ENCODE data around the gene NR3C1. TPM values are rescaled to one million over a fixed set of nuclear protein-coding genes. Genes with fewer than 3 reads are reported as not detected.

NR3C1 gene
- total RNA-seq, 2 donors from 2014 or later, result 9.5 to 20.5 TPM

- DNase-seq, result no peak
- H3K36me3 ChIP-seq (ENCODE audit: control insufficient read depth, insufficient read depth, low read length), result no peaks in the 10 kb centered on the region
- no peaks in the 10 kb centered on the region for H3K27me3 ChIP-seq (ENCODE audit: control insufficient read depth, insufficient read depth, low read length, poor library complexity, severe bottlenecking)
- no peaks in the 10 kb centered on the region for H3K9me3 ChIP-seq (ENCODE audit: control insufficient read depth, low read length)
- no peaks in the 10 kb centered on the region for H3K9me3 Mint-ChIP-seq
- TF ChIP-seq CTCF (conservative IDR thresholded peaks at IDR 0.05), result no peak
- H3K27ac Mint-ChIP-seq, result no peak overlapping the region
- WGBS, 2 experiments (ENCODE audit: insufficient coverage in 1 of 2, insufficient read length in 1 of 2), result 93% methylated on average over 1 of the region's 1 CpG; no CpG with 5 or more reads in 1 of the 2 experiments
- H3K9ac ChIP-seq (ENCODE audit: extremely low read depth, low read length, poor library complexity, severe bottlenecking), result no peak overlapping the region
- no peak overlapping the region for H3K27ac ChIP-seq (ENCODE audit: low read depth, low read length)
- no peak overlapping the region for H3K4me3 ChIP-seq (ENCODE audit: low read length)
- no peaks in the 10 kb centered on the region for H3K4me1 ChIP-seq (ENCODE audit: control insufficient read depth, insufficient read depth, low read length)
- no peaks in the 10 kb centered on the region for H3K36me3 Mint-ChIP-seq (ENCODE audit: low read depth)
- no peak overlapping the region for H3K4me3 Mint-ChIP-seq
- no peaks in the 10 kb centered on the region for H3K4me1 Mint-ChIP-seq
- no peaks in the 10 kb centered on the region for H3K27me3 Mint-ChIP-seq (ENCODE audit: insufficient read depth)
Observed at GRCh38 chr5:143428155-143428554, 24.7 kb upstream of the NR3C1 start.

- Mint-ChIP-seq H3K36me3 (ENCODE audit: low read depth) (no peaks in the 10 kb centered on the region), H3K27ac (no peak overlapping the region), H3K27me3 (ENCODE audit: insufficient read depth) (no peaks in the 10 kb centered on the region), H3K9me3 (no peaks in the 10 kb centered on the region), H3K4me1 (no peaks in the 10 kb centered on the region), H3K4me3 (no peak overlapping the region)
- Histone ChIP-seq H3K4me1 (ENCODE audit: control insufficient read depth, insufficient read depth, low read length) (no peaks in the 10 kb centered on the region), H3K27me3 (ENCODE audit: control insufficient read depth, insufficient read depth, low read length, poor library complexity, severe bottlenecking) (no peaks in the 10 kb centered on the region), H3K9ac (ENCODE audit: extremely low read depth, low read length, poor library complexity, severe bottlenecking) (no peak overlapping the region), H3K36me3 (ENCODE audit: control insufficient read depth, insufficient read depth, low read length) (no peaks in the 10 kb centered on the region), H3K4me3 (ENCODE audit: low read length) (no peak overlapping the region), H3K27ac (ENCODE audit: low read depth, low read length) (no peak overlapping the region), H3K9me3 (ENCODE audit: control insufficient read depth, low read length) (no peaks in the 10 kb centered on the region)
- no peak for DNase-seq
- TF ChIP-seq CTCF (conservative IDR thresholded peaks at IDR 0.05), result no peak
- 95 to 100% methylated on average over 1 to 3 of the region's 3 CpGs for WGBS, 2 experiments (ENCODE audit: insufficient coverage in 1 of 2, insufficient read length in 1 of 2)
Observed at GRCh38 chr5:143427122-143427735, 23.7 kb upstream of the NR3C1 start.

GRCh38 chr5:143426437-143426991 is 23.0 kb upstream of the NR3C1 start:
- H3K27me3 ChIP-seq (ENCODE audit: control insufficient read depth, insufficient read depth, low read length, poor library complexity, severe bottlenecking), result no peaks in the 10 kb centered on the region
- H3K4me1 ChIP-seq (ENCODE audit: control insufficient read depth, insufficient read depth, low read length), result no peaks in the 10 kb centered on the region
- 92 to 93% methylated on average over 9 of the region's 9 CpGs for WGBS, 2 experiments (ENCODE audit: insufficient coverage in 1 of 2, insufficient read length in 1 of 2)
- no peaks in the 10 kb centered on the region for H3K9me3 Mint-ChIP-seq
- no peaks in the 10 kb centered on the region for H3K4me1 Mint-ChIP-seq
- H3K27me3 Mint-ChIP-seq (ENCODE audit: insufficient read depth), result no peaks in the 10 kb centered on the region
- no peak overlapping the region for H3K9ac ChIP-seq (ENCODE audit: extremely low read depth, low read length, poor library complexity, severe bottlenecking)
- no peak overlapping the region for H3K27ac ChIP-seq (ENCODE audit: low read depth, low read length)
- no peak overlapping the region for H3K4me3 Mint-ChIP-seq
- H3K4me3 ChIP-seq (ENCODE audit: low read length), result no peak overlapping the region
- DNase-seq, result no peak
- H3K9me3 ChIP-seq (ENCODE audit: control insufficient read depth, low read length), result no peaks in the 10 kb centered on the region
- no peak overlapping the region for H3K27ac Mint-ChIP-seq
- H3K36me3 Mint-ChIP-seq (ENCODE audit: low read depth), result no peaks in the 10 kb centered on the region
- no peaks in the 10 kb centered on the region for H3K36me3 ChIP-seq (ENCODE audit: control insufficient read depth, insufficient read depth, low read length)
- no peak for TF ChIP-seq CTCF (conservative IDR thresholded peaks at IDR 0.05)

All from endodermal cell (in vitro differentiated cells).